H9 (cell line): Measurements from ENCODE around the gene PCCA. TPM values are rescaled to one million over a fixed set of nuclear protein-coding genes. Genes with fewer than 3 reads are reported as not detected.
A peak's percentile ranks its signal among the peaks of the same experiment; 100 is the strongest.

ENCODE experiments used
- DNase-seq: peaks from one replicate; pipeline ENCODE4 v3.0.0-alpha.2; 2017
- H2AFZ ChIP-seq: one replicate; pipeline ENCODE4 v1.6.1; 2013; ENCODE audit warnings: mild to moderate bottlenecking, low read length, control low read depth, moderate library complexity
- H2AK5ac ChIP-seq: 2 replicates; pipeline ENCODE4 v1.6.1; 2013; ENCODE audit warnings: low read length, control low read depth, mixed read lengths; ENCODE audit not compliant: insufficient read length
- H2BK120ac ChIP-seq: one replicate; pipeline ENCODE4 v1.6.1; 2013; ENCODE audit warnings: low read depth, mild to moderate bottlenecking, low read length, control low read depth, inconsistent platforms; ENCODE audit not compliant: poor library complexity, severe bottlenecking
- H2BK12ac ChIP-seq: 2 replicates; pipeline ENCODE4 v1.6.1; 2013; ENCODE audit warnings: low read length, control low read depth, mixed read lengths, low read depth; ENCODE audit not compliant: insufficient read length
- H2BK15ac ChIP-seq: 2 replicates; pipeline ENCODE4 v1.6.1; 2013; ENCODE audit warnings: low read depth, low read length, control low read depth
- H2BK20ac ChIP-seq: one replicate; pipeline ENCODE4 v1.6.1; 2013; ENCODE audit warnings: low read depth, mild to moderate bottlenecking, low read length, control low read depth, inconsistent platforms; ENCODE audit not compliant: poor library complexity, severe bottlenecking
- H2BK5ac ChIP-seq: 2 replicates; pipeline ENCODE4 v1.6.1; 2013; ENCODE audit warnings: low read length, control low read depth, mixed read lengths; ENCODE audit not compliant: insufficient read length
- H3K14ac ChIP-seq: 2 replicates; pipeline ENCODE4 v1.6.1; 2013; ENCODE audit warnings: low read length, control low read depth; ENCODE audit not compliant: insufficient read depth
- H3K18ac ChIP-seq: 2 replicates; pipeline ENCODE4 v1.6.1; 2013; ENCODE audit warnings: low read depth, mild to moderate bottlenecking, mixed read lengths, low read length, control low read depth; ENCODE audit not compliant: insufficient read length
- H3K23ac ChIP-seq: 2 replicates; pipeline ENCODE4 v1.6.1; 2013; ENCODE audit warnings: low read length, control low read depth, mixed read lengths, low read depth; ENCODE audit not compliant: insufficient read length
- H3K23me2 ChIP-seq: 2 replicates; pipeline ENCODE4 v1.6.1; 2013; ENCODE audit warnings: low read depth, mild to moderate bottlenecking, mixed read lengths, low read length, control low read depth; ENCODE audit not compliant: insufficient read length, poor library complexity, severe bottlenecking
- H3K27ac ChIP-seq: 2 replicates; pipeline ENCODE4 v1.5.1; 2013; ENCODE audit warnings: low read length, control low read depth, mixed read lengths, low read depth; ENCODE audit not compliant: insufficient read length
- H3K27me3 ChIP-seq: 2 replicates; pipeline ENCODE4 v1.6.1; 2013; ENCODE audit warnings: low read length, control low read depth, inconsistent platforms; ENCODE audit not compliant: insufficient read depth
- H3K4ac ChIP-seq: 2 replicates; pipeline ENCODE4 v1.6.1; 2013; ENCODE audit warnings: low read depth, mild to moderate bottlenecking, control low read depth, inconsistent platforms, low read length, moderate library complexity
- H3K4me1 ChIP-seq: 2 replicates; pipeline ENCODE4 v1.6.1; 2013; ENCODE audit warnings: low read length, control low read depth, inconsistent platforms; ENCODE audit not compliant: insufficient read depth
- H3K4me2 ChIP-seq: 2 replicates; pipeline ENCODE4 v1.6.1; 2013; ENCODE audit warnings: low read length, control low read depth, mixed read lengths; ENCODE audit not compliant: insufficient read length, insufficient read depth
- H3K56ac ChIP-seq: 2 replicates; pipeline ENCODE4 v1.6.1; 2013; ENCODE audit warnings: low read depth, mild to moderate bottlenecking, mixed read lengths, low read length, control low read depth; ENCODE audit not compliant: insufficient read length
- H3K79me1 ChIP-seq: 2 replicates; pipeline ENCODE4 v1.6.1; 2013; ENCODE audit warnings: low read depth, mild to moderate bottlenecking, moderate library complexity, low read length, control low read depth, inconsistent platforms; ENCODE audit not compliant: insufficient read depth, poor library complexity, severe bottlenecking
- H3K79me2 ChIP-seq: 2 replicates; pipeline ENCODE4 v1.6.1; 2013; ENCODE audit warnings: low read length, control low read depth, inconsistent platforms; ENCODE audit not compliant: insufficient read depth
- H3K9ac ChIP-seq: 2 replicates; pipeline ENCODE4 v1.6.1; 2013; ENCODE audit warnings: low read length, control low read depth, mixed read lengths; ENCODE audit not compliant: insufficient read length; ENCODE audit errors: extremely low read depth
- H3K9me3 ChIP-seq: one replicate; pipeline ENCODE4 v1.6.1; 2013; ENCODE audit warnings: low read depth, low read length, inconsistent platforms; ENCODE audit not compliant: control insufficient read depth
- H3T11ph ChIP-seq: one replicate; pipeline ENCODE4 v1.6.1; 2013; ENCODE audit warnings: mild to moderate bottlenecking, low read length, control low read depth, inconsistent platforms
- H4K20me1 ChIP-seq: one replicate; pipeline ENCODE4 v1.6.1; 2013; ENCODE audit not compliant: control insufficient read depth, insufficient read length, insufficient read depth
- H4K5ac ChIP-seq: 2 replicates; pipeline ENCODE4 v1.6.1; 2013; ENCODE audit warnings: low read depth, mild to moderate bottlenecking, mixed read lengths, low read length, control low read depth; ENCODE audit not compliant: insufficient read length
- H4K8ac ChIP-seq: replicated peaks from 2 replicates; pipeline ENCODE4 v1.6.1; 2013; ENCODE audit warnings: low read length, control low read depth, mixed read lengths, low read depth; ENCODE audit not compliant: insufficient read length
- H4K91ac ChIP-seq: 2 replicates; pipeline ENCODE4 v1.6.1; 2013; ENCODE audit warnings: low read depth, mild to moderate bottlenecking, moderate library complexity, mixed read lengths, low read length, control low read depth; ENCODE audit not compliant: insufficient read length
- H3K27ac Mint-ChIP-seq, 3 experiments: 2 replicates in 2 of 3; 3 replicates in 1 of 3; pipeline ENCODE4 v1.8.0; 2020 to 2021; ENCODE audit warnings: mixed read lengths in 3 of 3, mild to moderate bottlenecking in 1 of 3, moderate library complexity in 1 of 3
- H3K27me3 Mint-ChIP-seq: 2 replicates; pipeline ENCODE4 v1.8.0; 2021; ENCODE audit warnings: low read depth, mild to moderate bottlenecking, moderate library complexity, mixed read lengths
- H3K36me3 Mint-ChIP-seq, 3 experiments: 2 replicates in 2 of 3; 3 replicates in 1 of 3; pipeline ENCODE4 v1.8.0; 2020 to 2021; ENCODE audit warnings: low read depth in 3 of 3, mixed read lengths in 3 of 3; ENCODE audit not compliant: insufficient read depth in 1 of 3
- H3K4me1 Mint-ChIP-seq, 2 experiments: 2 replicates each; pipeline ENCODE4 v1.8.0; 2020; ENCODE audit warnings: mixed read lengths in 2 of 2
- H3K4me3 Mint-ChIP-seq, 2 experiments: 2 replicates in 1 of 2; 3 replicates in 1 of 2; pipeline ENCODE4 v1.8.0; 2020 to 2021; ENCODE audit warnings: mild to moderate bottlenecking in 2 of 2, mixed read lengths in 2 of 2, moderate library complexity in 1 of 2
- H3K9me3 Mint-ChIP-seq, 2 experiments: 2 replicates in 1 of 2; 3 replicates in 1 of 2; pipeline ENCODE4 v1.8.0; 2020; ENCODE audit warnings: mild to moderate bottlenecking in 2 of 2, mixed read lengths in 2 of 2, moderate library complexity in 1 of 2
- WGBS: extraction: QIAGEN DNeasy Blood & Tissue Kit; methylation state at CpG from one replicate; pipeline ENCODE4 v1.1.7; 2013; ENCODE audit warnings: missing lambda C conversion rate, low lambda C conversion rate, mixed read lengths; ENCODE audit not compliant: insufficient read length; ENCODE audit errors: extremely low coverage; 5-methylcytosine and 5-hydroxymethylcytosine counted together
- total RNA-seq: library from RNA; stranded (reverse); gene quantifications from 2 replicates; pipeline ENCODE4 v1.2.1, GENCODE V29; 2021
- TF ChIP-seq, protein P1 (sequence below): fragments of 200-600 bp; sonication (generic); conservative IDR thresholded peaks from 3 replicates; pipeline ENCODE4 v1.8.0; 2021; ENCODE audit warnings: antibody characterized with exemption, mild to moderate bottlenecking

PCCA gene
- total RNA-seq, 1 experiment from 2014 or later = 56.5 TPM

DNA sequence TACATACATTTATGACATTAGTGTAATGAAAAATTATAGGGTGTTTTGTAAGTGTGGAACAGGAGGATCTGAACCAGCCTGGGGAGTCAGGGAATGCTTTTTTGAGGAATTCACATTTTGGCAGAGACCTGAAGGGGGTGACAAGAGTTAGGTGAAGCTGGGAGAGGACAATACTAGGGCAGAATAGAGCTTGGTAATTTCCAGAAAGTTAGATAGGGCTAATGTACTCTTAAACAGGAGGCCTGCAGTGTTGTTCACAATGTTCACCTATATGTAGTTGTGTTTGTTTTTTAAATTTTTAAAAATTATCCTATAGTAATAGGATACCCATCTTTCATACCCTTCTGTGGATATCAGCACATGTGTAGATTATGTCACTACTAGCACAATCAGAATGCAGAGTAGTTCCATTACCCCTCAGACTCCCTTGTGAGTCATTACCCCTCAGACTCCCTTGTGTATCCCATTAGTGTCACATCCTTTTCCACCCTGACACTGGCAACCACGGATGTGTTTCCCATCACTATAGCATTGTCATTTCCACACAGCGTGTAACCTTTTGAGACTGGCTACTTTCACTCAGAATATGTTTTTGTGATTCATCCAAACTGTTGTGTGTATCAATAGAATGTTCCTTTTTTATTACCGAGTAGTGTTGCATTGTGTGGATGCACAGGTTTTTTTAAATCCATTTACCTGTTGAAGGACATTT is 43.1 kb downstream of the PCCA start:
- no peak overlapping the region for H2BK120ac ChIP-seq
- H3K18ac ChIP-seq = no peak overlapping the region
- H3K79me2 ChIP-seq = no peaks in the 10 kb centered on the region
- no peak overlapping the region for H4K8ac ChIP-seq
- no peak overlapping the region for H2BK5ac ChIP-seq
- no peaks in the 10 kb centered on the region for H3K27me3 ChIP-seq
- no peak overlapping the region for H3K4ac ChIP-seq
- H2BK20ac ChIP-seq = no peak overlapping the region
- no peak overlapping the region for H2AFZ ChIP-seq
- H3K14ac ChIP-seq = no peak overlapping the region
- Mint-ChIP-seq H3K4me3 (no peak overlapping the region), H3K4me1 (peaks cover 34 to 40% of the 10 kb centered on the region in 2 experiments), H3K36me3 (peaks cover 4 to 13% (median 6%) of the 10 kb centered on the region in 3 experiments; a peak in 5 of 7 replicates), H3K9me3 (no peaks in the 10 kb centered on the region), H3K27me3 (no peaks in the 10 kb centered on the region), H3K27ac (peak overlapping the region in 1 of 3 experiments; percentile 22; a peak in 3 of 7 replicates)
- H3K23me2 ChIP-seq = no peaks in the 10 kb centered on the region
- H4K91ac ChIP-seq = no peak overlapping the region
- H2AK5ac ChIP-seq = no peak overlapping the region
- no peak for DNase-seq
- H3K79me1 ChIP-seq = no peaks in the 10 kb centered on the region
- H4K20me1 ChIP-seq = no peaks in the 10 kb centered on the region
- H3K4me1 ChIP-seq = peaks cover 5% of the 10 kb centered on the region; the same call in 1 of the 2 replicates
- H3K4me2 ChIP-seq = no peak overlapping the region
- no peaks in the 10 kb centered on the region for H3K9me3 ChIP-seq
- H3K9ac ChIP-seq = no peak overlapping the region
- no peak overlapping the region for H4K5ac ChIP-seq
- no peak overlapping the region for H3K23ac ChIP-seq
- WGBS = no CpG with 5 or more reads among the region's 3 CpGs
- H3T11ph ChIP-seq = no peak overlapping the region
- no peak overlapping the region for H2BK15ac ChIP-seq
- H3K56ac ChIP-seq = no peak overlapping the region
- H2BK12ac ChIP-seq = no peak overlapping the region
- TF ChIP-seq, protein P1, sequence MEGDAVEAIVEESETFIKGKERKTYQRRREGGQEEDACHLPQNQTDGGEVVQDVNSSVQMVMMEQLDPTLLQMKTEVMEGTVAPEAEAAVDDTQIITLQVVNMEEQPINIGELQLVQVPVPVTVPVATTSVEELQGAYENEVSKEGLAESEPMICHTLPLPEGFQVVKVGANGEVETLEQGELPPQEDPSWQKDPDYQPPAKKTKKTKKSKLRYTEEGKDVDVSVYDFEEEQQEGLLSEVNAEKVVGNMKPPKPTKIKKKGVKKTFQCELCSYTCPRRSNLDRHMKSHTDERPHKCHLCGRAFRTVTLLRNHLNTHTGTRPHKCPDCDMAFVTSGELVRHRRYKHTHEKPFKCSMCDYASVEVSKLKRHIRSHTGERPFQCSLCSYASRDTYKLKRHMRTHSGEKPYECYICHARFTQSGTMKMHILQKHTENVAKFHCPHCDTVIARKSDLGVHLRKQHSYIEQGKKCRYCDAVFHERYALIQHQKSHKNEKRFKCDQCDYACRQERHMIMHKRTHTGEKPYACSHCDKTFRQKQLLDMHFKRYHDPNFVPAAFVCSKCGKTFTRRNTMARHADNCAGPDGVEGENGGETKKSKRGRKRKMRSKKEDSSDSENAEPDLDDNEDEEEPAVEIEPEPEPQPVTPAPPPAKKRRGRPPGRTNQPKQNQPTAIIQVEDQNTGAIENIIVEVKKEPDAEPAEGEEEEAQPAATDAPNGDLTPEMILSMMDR = 0 out of 3 replicates have a peak, but pooled peaks have one; percentile 12
- H3K27ac ChIP-seq = no peak overlapping the region
